ENCODE measurements around the gene MYO10. TPM values are rescaled to one million over a fixed set of nuclear protein-coding genes. Genes with fewer than 3 reads are reported as not detected.

The MYO10 gene
- total RNA-seq, 1 donor = 37.1 TPM

DNA sequence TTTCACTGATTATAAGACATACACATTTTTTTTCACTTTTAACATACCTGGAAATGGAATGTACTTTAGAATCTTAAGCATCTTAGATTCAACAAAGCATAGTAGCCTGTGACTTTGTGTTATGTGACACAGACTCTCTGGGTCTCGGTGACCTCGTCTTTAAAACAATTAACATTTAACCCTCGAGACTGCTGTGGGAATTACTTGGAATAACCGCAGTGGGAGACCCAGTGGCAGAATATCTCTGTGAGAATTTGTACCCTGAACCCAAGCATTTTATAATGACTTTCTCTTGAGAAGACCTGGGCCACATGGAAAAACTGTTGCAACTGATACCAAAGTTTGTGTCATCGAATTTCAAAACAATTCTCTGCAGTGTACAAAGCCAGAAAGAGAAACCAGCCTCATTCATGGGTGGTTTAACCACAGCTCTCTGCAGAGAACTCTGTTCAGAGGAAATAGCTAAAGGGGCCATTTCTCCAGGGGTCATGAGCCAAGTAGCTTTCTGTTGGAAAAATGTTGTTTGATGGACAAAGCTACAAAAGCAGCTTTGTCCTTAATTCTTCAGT lies 309.3 kb downstream of the MYO10 start:
- TF ChIP-seq, protein P1, sequence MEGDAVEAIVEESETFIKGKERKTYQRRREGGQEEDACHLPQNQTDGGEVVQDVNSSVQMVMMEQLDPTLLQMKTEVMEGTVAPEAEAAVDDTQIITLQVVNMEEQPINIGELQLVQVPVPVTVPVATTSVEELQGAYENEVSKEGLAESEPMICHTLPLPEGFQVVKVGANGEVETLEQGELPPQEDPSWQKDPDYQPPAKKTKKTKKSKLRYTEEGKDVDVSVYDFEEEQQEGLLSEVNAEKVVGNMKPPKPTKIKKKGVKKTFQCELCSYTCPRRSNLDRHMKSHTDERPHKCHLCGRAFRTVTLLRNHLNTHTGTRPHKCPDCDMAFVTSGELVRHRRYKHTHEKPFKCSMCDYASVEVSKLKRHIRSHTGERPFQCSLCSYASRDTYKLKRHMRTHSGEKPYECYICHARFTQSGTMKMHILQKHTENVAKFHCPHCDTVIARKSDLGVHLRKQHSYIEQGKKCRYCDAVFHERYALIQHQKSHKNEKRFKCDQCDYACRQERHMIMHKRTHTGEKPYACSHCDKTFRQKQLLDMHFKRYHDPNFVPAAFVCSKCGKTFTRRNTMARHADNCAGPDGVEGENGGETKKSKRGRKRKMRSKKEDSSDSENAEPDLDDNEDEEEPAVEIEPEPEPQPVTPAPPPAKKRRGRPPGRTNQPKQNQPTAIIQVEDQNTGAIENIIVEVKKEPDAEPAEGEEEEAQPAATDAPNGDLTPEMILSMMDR (IDR thresholded peaks at IDR 0.05; ENCODE audit: insufficient read depth, low read length) = no peak
- DNase-seq (ENCODE audit: low read depth) = no peak
- no peak overlapping the region for H3K4me3 ChIP-seq (ENCODE audit: low read depth, low read length)

DNA sequence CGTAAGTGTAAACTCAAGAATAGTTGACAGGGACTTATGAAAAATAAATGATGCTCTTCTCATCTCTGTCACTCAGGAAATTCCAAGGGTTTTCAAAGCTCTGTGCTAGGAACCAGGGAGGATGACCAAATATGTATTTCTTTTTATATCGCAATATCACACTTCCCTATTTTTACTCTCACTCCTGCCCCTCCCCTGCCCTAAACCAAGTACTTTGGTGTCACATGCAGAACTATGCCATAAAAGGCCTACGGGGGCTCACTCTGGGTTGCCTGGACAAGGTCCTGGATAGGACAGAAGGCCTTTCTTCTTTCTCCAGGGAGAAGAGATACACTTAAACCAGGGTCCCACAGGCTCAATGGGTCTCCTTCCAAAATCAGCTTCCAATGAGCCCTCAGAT lies 311.0 kb downstream of the MYO10 start:
- H3K4me3 ChIP-seq (ENCODE audit: low read depth, low read length) = no peak overlapping the region
- TF ChIP-seq, protein P1 (IDR thresholded peaks at IDR 0.05; ENCODE audit: insufficient read depth, low read length) = no peak
- DNase-seq (ENCODE audit: low read depth) = no peak

DNA sequence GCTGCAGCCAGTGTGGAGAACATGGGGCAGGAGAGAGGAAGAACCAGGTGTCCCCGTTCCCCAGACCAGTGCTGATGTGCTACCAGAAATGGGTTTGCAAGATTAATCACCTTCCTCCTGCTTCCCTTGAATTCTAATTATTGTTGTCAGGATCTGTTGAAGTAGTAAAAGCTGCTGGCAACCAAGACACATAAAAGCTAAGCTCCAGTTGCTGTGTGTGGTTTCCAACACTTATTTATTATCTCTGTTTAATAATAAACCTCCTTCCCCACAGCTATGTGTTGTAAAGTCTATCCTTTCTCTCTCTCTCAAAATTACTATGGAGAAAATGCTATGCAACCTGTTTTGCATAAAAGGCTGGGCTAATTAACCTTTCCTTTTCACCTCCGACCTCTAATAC lies 317.0 kb downstream of the MYO10 start:
- TF ChIP-seq, protein P1 (IDR thresholded peaks at IDR 0.05; ENCODE audit: insufficient read depth, low read length) = no peak
- no peak overlapping the region for H3K4me3 ChIP-seq (ENCODE audit: low read depth, low read length)
- DNase-seq (ENCODE audit: low read depth) = no peak

DNA sequence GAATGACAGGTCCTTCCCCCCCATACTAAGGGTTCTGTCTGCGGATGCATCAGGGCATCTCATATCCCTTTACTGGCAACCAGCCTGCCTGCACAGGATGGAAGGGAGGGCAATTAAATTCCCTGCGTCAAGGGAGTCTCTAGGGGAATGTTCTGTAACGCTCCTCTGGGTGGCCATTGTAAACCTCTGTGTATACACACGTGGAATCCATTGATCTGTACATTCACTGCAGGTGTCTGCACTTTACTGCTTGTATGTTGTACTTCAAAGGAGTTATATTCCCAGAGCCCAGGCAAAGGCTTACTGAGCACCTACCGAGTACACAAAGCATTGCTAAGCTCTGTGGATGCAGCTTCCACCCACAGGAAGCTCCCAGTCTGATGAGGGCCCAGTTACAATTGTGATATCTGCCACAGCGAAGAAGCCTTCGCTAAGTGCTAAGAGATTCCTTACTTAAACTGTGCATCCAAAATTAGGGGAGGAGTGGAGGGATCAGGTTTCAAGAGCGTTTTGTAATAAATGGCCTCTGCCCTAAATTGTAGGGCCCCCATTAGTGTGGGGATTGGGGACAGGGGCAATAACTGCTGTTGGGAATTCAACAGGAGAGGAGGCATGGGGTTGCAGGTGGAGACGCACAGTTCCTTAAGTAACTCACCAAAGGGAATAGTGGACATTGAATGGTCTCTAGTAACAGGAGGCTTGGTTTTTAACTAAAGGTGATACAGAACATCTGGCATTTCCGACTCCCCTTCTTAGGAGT lies 317.8 kb downstream of the MYO10 start:
- H3K4me3 ChIP-seq (ENCODE audit: low read depth, low read length) = no peak overlapping the region
- DNase-seq (ENCODE audit: low read depth) = no peak
- TF ChIP-seq, protein P1 (IDR thresholded peaks at IDR 0.05; ENCODE audit: insufficient read depth, low read length) = no peak

DNA sequence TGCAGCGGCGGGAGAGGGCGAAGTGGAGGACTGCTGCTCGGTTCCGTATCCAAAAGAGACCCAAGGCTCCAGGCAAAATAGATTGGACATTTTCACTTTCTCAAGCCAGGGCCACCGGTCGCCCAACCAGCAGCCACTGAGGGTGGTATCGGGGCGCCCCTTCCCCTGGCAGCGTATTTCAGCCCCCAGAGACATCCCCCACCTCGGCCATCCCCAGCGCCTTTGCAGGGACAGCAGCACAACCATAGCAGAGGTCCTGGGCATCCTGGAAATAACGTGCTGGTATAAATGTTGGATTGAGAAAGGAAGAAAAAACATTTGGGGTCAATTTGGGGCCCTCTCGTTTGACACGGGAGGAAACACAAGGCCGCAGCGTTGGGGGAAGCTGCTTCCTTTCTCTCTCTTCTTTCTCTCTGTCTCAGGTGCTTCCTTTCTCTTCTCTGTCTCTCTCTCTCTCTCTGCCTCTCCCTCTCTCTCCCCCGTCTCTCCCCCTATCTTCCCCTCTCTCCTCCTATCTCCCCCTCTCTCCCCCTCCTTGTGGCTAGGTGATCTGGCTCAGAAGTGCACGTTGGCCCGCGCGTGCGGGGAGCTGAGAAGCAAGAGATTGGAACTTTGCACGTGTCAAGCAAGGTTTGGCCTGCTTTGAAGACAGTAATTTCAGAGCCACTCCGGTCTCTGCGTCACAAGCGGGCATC lies 318.7 kb downstream of the MYO10 start:
- peak overlapping the region; percentile 61 for H3K4me3 ChIP-seq (ENCODE audit: low read depth, low read length)
- TF ChIP-seq, protein P1 (IDR thresholded peaks at IDR 0.05; ENCODE audit: insufficient read depth, low read length) = no peak
- no peak for DNase-seq (ENCODE audit: low read depth)

DNA sequence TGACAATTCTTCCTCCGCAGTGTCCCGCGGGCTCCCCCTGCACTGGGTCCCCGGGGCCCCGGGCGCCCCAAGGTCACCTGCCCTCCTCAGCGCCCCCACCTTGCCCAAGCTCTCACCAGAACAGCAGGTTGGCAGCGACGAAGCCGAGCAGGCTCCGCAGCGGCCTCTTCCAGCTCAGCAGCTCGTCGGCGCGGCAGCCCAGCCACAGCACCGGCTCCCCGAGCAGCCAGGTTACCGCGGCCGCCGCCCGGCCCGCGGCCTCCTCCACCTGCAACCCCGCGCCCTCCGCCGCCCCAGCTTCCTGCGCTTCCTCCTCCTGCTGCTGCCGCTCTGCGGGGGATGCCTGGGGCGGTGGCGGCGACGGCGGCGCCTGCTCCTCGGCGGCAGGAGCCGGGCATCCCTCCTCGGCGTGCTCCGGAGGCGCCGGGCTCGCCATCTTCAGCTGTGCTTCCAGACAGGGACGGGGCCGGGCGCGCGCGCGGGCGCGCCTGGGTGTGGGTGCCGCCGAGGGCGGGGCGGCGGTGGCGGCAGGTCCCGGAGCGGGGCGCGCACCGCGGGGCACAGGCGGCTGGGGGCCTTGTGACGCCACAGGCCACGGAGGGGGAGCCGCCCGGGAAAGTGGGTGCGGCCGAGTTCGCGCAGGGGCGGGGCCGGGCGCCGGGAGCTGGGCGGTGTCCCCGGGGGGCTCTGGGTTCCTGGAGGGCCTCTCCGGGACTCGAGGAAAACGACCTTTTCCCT lies 319.4 kb downstream of the MYO10 start, which contains the start of gene RETREG1:
Gene RETREG1, minus strand, starts transcription at position 462 of the 738 bp plus-strand sequence. Its CDS starts 26 bp downstream, at position 436.
- TF ChIP-seq, protein P1 (IDR thresholded peaks at IDR 0.05; ENCODE audit: insufficient read depth, low read length) = no peak
- peak within 1 kb of the TSS; percentile 61 for H3K4me3 ChIP-seq (ENCODE audit: low read depth, low read length)
- no peak for DNase-seq (ENCODE audit: low read depth)
